ENCODE results near the gene GLT8D1.

- no peak for TF ChIP-seq RBAK (tag by site-specific recombination; IDR thresholded peaks at IDR 0.05)
- no peak for TF ChIP-seq GLI4 (tag by site-specific recombination; IDR thresholded peaks at IDR 0.05)
- TF ChIP-seq ZBTB10 (tag by site-specific recombination; IDR thresholded peaks at IDR 0.05): no peak
- no peak for TF ChIP-seq ZNF529 (tag by site-specific recombination; IDR thresholded peaks at IDR 0.05; ENCODE audit: insufficient replicate concordance)
- TF ChIP-seq PATZ1 (tag by site-specific recombination; IDR thresholded peaks at IDR 0.05): no peak
- no peak for TF ChIP-seq CTCF (tag by site-specific recombination; IDR thresholded peaks at IDR 0.05)
- TF ChIP-seq SP2 (tag by site-specific recombination; IDR thresholded peaks at IDR 0.05): no peak
- TF ChIP-seq ZNF169 (tag by site-specific recombination; IDR thresholded peaks at IDR 0.05): no peak
- TF ChIP-seq PRDM1 (tag by site-specific recombination; IDR thresholded peaks at IDR 0.05): no peak
- TF ChIP-seq TCF7L2 (IDR thresholded peaks at IDR 0.05; ENCODE audit: borderline replicate concordance, low read depth, low read length): no peak
- no peak for TF ChIP-seq ZNF311 (tag by site-specific recombination; IDR thresholded peaks at IDR 0.05; ENCODE audit: borderline replicate concordance)
- no peak for TF ChIP-seq ZNF513 (tag by site-specific recombination; IDR thresholded peaks at IDR 0.05)
Observed at GRCh38 chr3:52684184-52684583, 21.4 kb downstream of the GLT8D1 start.
